T47D (cell line): ENCODE measurements around the gene SP110.

ENCODE experiments used
- DNase-seq, 2 experiments: peaks; one replicate each; pipeline versions ENCODE4 v3.0.0 to v3.0.0-alpha.2; 2011 to 2012; ENCODE audit warnings: low read depth in 1 of 2, low spot score in 1 of 2
- JUND ChIP-seq: IDR thresholded peaks from 2 replicates; pipeline ENCODE4 v1.6.1; 2012; ENCODE audit warnings: low read depth
- in situ Hi-C: cut with HindIII; loops from 2 replicates; pipeline ENCODE4 v1.10.0; 2016; ENCODE audit warnings: low sequenced_read_pairs, low pct_unique_long_range_greater_than_20kb

SP110 gene

DNA sequence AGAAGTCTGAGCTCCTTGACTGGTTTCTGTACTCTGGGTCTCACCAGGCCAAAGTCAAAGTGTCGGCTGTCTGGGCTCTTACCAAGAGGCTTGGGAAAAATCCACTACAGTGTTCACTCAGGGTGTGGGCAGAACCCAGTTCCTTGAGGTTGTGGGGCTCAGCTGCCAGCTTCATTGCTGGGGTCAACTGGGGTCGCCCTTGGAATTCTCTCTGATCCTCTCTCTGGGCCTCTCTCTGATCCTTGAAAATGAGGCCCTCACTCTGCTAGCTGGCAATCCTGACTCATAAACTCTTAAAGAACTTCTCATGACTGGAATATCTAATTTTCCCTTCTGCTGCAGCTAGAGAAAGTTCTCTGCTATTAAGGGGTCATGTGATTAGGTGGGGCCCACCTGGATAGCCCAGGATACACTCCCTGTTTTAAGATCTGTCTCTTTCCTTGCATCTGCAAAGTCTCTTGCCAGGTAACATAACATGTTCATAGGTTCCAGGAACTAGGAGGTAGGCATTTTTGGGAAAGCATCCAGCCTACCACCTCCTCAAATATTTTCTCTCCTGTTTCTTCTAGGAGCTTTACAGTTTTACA lies 66.3 kb downstream of the SP110 start:
- DNase-seq = no peak
- TF ChIP-seq JUND = no peak
- in situ Hi-C loops = no loop called here

DNA sequence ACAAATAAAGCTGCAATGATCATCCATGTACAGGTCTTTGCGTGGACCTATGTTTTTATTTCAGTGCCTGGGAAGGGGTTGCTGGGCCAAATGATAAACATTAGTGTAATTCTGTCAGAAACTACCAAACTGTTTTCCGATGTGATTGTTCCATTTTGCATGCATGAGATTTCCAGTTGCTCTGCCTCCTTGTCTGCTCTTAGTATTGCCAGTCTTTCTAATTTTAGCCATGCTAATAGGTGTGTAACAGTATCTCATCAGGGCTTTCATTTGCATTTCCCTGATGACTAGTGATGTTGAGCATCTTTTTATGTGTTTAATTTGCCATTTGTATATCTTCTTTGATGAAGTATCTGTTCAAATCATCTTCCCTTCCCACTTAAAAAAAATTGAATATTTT lies 67.5 kb downstream of the SP110 start:
- no peak for TF ChIP-seq JUND
- in situ Hi-C loops = no loop called here
- DNase-seq = no peak

DNA sequence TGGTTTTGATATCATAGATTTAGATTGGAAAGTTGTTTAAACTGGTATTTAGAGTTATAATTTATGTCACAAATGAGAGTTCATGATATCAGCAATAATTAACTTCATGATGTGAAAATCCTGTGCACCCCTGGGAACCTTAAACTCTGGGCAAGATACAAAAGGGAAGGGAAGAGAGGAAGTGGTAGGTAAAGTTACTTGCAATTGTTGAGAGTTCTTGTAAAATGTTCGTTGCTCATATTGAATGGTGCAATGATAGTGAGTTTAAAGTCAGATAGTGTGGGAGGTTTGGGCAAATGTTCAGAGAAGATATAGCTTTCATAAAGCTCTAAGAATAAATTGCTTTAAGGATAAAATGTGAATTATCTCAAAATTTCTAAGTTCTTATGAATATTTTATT lies 75.4 kb downstream of the SP110 start:
- TF ChIP-seq JUND = no peak
- in situ Hi-C loops = no loop called here
- DNase-seq = no peak

DNA sequence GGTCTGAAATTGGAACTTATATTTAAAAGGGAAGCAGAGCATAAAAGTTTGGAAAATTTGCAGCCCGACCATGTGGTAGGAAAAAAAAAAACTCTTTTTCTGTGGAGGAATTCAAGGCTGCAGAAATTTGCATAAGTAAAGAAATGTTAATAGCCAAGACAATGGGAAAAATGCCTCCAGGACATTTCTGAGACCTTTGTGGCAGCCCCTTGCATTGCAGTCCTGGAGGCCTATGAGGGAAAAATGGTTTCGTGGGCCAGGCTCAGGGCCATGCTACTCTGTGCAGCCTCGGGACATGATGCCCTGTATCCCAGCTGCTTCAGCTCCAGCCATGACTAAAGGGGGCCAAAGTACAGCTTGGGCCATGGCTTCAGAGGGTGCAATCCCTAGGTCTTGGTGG lies 79.1 kb downstream of the SP110 start:
- no peak for DNase-seq

DNA sequence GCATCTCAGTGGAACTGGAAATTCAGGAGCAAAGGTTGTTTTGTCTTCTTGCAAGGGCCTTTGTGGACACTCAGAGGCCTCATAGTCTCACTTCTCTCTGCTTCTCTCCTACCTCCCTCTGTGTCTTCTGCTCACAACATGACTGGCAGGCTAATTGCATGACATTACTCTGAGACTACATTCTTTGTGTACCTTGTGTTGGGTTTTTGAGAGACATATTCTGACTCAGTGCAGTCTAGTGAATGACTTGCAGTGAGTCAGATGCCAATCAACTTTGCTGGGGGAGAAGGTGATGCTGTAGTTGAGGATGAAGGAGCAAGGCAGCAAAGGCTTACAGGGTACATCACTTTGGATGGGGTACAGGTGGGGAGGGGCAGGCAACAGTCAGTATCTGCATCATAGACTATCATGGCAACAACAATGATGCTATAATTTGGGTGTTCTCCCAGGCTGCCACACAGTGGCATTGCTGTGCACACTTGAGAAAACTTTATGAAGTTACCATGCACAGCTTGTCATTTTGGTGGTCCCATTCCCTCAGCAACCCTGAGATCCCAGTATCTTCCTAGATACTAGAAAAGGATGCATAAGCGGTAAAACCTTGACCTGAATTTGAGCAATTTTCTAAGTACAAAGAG lies 81.8 kb downstream of the SP110 start:
- no peak for TF ChIP-seq JUND
- in situ Hi-C loops = no loop called here
- DNase-seq = no peak

More for the DNA sequence above, 79.1 kb downstream of the SP110 start:
- in situ Hi-C loops = no loop called here
- no peak for TF ChIP-seq JUND

DNA sequence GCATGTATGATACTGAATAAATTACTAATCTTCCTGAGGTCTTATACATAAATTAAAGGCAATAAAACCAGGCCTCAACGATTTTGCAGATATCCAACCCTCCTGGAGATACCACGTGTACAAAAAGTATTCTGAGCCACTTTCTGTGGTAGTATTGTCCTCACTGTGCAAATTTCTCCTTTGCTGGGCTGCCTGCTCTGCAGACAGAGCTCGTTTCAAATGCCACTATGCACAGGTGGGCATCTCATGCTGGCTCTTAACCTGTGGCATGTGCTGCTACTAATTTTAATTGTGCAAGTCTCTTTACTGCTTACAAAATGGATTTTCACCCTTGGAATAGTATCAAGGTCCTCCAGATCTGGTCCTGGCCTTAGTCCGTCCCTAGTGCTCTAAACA lies 84.7 kb downstream of the SP110 start:
- TF ChIP-seq JUND = no peak
- no peak for DNase-seq
- in situ Hi-C loops = no loop called here

DNA sequence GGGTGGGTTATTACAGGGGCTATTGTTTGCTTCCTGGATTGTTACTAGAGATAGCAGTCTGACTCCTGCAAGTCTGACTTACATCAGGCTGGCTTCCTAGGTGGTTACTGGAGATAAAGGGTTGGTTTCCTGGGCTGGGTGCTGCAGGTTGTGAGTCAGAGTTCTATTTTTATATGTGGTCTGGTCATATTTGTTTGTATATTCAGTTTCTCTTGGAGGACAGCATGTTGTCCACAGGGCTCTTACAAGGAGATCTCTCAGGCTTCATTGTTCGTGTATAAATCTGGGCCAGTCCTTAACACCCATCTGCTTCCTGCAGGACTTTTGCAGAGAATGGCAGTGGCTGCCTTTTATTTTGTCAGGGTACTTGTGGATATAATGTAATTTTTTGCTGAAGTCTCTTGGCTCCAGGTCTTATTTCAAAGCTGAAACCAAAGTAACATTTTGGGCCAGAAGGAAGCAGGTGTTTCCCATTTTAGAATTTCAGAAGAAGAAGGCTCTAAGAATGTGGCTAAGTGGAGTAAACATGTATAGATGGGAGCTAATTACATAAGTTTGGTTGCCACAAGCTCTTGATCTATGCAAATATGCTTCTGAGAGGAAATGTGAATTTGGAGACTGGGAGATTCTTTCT lies 85.2 kb downstream of the SP110 start:
- in situ Hi-C loops = no loop called here
- no peak for TF ChIP-seq JUND
- DNase-seq = no peak

DNA sequence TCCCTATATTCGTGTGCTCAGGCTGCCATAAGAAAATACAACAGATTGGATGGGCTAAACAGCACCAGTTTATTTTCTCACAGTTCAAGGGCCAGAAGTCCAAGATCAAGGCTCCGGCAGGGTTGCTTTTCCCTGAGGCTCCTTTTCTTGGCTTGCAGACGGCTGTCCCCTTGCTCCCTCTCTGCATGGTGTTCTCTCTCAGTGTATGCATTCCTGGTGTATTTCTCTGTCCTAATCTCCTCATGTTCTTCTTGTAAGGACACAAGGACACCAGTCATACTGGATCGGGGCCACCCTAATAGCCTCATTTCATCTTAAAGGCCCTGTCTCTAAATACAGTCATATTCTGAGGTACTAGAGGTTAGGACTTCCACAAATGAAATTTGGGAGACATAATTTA lies 88.4 kb downstream of the SP110 start:
- in situ Hi-C loops = no loop called here

DNA sequence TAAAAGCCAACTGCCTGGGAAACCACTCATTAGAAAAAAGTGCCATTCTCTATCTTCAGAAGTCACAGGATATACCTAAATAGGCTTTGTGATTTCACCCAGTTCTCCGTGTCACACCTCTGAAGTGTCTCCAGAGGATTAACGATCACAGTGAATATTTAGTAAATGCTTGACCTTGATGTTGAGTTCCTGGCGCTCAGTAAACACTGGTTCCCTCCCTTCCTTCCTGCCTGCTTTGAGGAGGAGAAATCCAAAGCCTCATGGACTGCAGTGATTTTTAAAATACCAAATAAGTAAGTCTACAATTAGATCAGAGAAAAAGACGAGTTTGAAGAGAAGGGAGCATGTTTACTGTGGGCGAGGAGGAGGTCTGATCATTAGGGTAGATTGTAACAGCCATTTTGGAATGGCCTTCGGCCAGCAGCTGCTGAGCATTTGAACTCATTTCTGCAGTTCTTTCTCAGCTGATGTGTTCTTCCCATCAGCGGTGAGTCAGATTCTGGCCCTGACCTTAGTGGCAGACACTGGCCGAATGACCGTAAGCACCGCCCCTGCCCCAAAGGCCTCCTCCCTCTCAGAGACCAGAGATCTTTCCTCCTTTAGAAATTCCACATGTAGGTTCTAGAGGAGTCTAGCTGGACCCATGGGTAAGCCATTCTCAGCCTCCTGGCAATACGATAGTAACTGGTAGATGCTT lies 89.0 kb downstream of the SP110 start:
- in situ Hi-C loops = no loop called here
- no peak for DNase-seq
- TF ChIP-seq JUND = no peak

More for the DNA sequence above, 88.4 kb downstream of the SP110 start:
- TF ChIP-seq JUND = no peak
- no peak for DNase-seq

DNA sequence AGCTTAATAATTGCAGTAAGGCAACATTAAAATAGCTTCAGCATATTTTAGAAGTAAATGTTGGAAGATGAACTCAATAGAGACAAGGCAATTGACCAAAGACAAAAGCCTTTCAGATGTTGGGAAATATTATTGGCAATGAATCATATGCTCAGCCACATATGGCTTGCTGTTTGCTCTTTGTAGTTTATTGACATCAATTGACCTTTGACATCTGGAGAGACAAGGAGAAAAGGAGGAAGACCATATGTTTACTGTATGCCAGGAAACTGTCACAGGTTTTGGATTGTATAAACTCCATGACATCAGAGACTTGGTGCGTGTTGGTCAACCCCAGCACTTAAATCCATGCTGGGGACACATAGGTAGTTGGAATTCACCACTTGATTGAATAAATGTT lies 90.4 kb downstream of the SP110 start:
- DNase-seq = no peak
- TF ChIP-seq JUND = no peak
- in situ Hi-C loops = no loop called here

DNA sequence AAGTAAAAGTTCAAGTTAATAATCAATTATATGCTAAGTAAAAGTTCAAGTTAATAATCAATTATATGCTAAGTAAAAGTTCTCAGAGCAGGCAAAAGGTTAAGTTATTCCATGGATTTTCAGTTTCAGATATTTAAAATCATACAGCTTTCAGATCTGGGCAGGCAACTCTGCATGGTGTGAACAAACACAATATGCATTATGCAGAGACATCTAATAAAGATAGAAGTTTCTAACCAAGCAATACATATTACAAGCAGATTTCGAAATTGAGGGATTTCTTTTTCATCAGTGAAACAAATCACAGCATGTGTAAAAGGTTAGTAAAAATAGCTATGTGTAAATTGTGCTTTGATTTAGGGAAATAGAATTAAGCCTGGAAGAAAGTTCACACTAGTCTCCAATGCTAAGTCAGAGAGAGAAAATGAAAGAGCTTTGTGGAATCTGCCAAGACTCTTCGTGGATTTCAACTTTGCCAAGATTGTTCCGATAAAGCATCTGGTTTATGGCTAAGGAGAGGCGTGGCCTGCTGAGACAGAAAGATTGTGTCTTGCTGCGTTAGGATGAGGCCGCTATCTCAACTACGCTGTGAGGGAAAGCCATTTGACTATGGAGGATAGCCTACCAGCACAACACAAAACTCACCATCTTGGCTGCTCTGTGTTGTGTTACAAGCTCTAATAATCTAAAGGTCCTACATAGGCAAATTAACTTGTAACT lies 91.0 kb downstream of the SP110 start:
- in situ Hi-C loops = no loop called here
- DNase-seq = no peak
- no peak for TF ChIP-seq JUND

DNA sequence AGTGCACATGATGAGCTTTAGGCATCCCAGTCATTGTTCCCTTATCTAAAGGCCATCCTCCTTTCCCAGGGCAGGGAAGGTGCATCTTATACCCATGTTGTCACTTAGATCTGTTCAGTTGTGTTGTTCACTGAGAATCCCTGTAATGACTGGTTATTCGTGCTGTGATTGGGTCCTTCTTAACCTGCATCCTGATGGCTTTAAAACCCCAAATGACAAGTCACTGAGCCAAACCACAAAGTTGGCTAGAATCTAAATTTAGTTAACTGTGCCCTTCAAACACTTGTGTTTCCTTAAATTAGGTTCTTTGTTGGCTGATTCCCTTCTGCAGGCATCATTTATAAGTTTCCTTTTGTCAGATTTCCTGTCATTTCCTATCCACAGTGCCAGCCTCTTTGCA lies 92.6 kb downstream of the SP110 start:
- no peak for TF ChIP-seq JUND
- in situ Hi-C loops = no loop called here
- DNase-seq = no peak
